HEK293 (cell line): ENCODE data around the gene CHPT1.
A peak's percentile ranks its signal among the peaks of the same experiment; 100 is the strongest.

Experiments used
- CTCF ChIA-PET: fragments of 350-600 bp; formaldehyde crosslinking; extraction: SDS; loops from one replicate; lab custom pipeline; 2021; ENCODE audit warnings: antibody characterized with exemption; lab: Yijun Ruan, JAX
- POLR2A ChIA-PET: fragments of 300-600 bp; formaldehyde crosslinking; extraction: SDS; loops from one replicate; lab custom pipeline; 2020; ENCODE audit warnings: antibody characterized with exemption, inconsistent platforms; lab: Yijun Ruan, JAX
- H3K27ac ChIP-seq: fragments of 200-500 bp; sonication (Bioruptor generic); 2 replicates; pipeline ENCODE4 v1.5.1; 2014; ENCODE audit warnings: low read depth, low read length, control low read depth, inconsistent platforms; ENCODE audit errors: extremely low read depth
- H3K36me3 ChIP-seq, 2 experiments: fragments of 200-500 bp in 1 of 2; sonication (Bioruptor generic) in 1 of 2; 1 replicate in 1 of 2; 2 replicates in 1 of 2; pipeline ENCODE4 v1.5.1; 2014 to 2017; ENCODE audit warnings: inconsistent platforms in 2 of 2, low read length in 2 of 2; ENCODE audit not compliant: control insufficient read depth in 2 of 2, insufficient read depth in 1 of 2
- H3K4me1 ChIP-seq: fragments of 200-500 bp; sonication (Bioruptor generic); 2 replicates; pipeline ENCODE4 v1.5.1; 2014; ENCODE audit warnings: mild to moderate bottlenecking, low read length, inconsistent platforms; ENCODE audit not compliant: control insufficient read depth, insufficient read depth
- H3K4me3 ChIP-seq: 2 replicates; pipeline ENCODE4 v1.5.1; 2011; ENCODE audit warnings: low read depth, mild to moderate bottlenecking, control low read depth, low read length, moderate library complexity
- H3K9me3 ChIP-seq: fragments of 200-500 bp; sonication (Bioruptor generic); 2 replicates; pipeline ENCODE4 v1.5.1; 2014; ENCODE audit warnings: low read depth, low read length, inconsistent platforms; ENCODE audit not compliant: control insufficient read depth, insufficient read depth
- BCL11B ChIP-seq: fragments of 450-650 bp; formaldehyde crosslinking; IDR thresholded peaks from 2 replicates; pipeline ENCODE4 v1.5.1; 2016; ENCODE audit warnings: low read depth, missing biosample characterization, missing genetic modification characterization
- EGR2 ChIP-seq: fragments of 450-650 bp; formaldehyde crosslinking; IDR thresholded peaks from 2 replicates; pipeline ENCODE4 v1.5.1; 2016; ENCODE audit warnings: low read depth, missing biosample characterization, missing genetic modification characterization
- IKZF3 ChIP-seq: fragments of 450-650 bp; IDR thresholded peaks from 2 replicates; pipeline ENCODE4 v1.5.0; 2018; ENCODE audit warnings: missing biosample characterization, mild to moderate bottlenecking, missing genetic modification characterization, moderate library complexity
- KLF1 ChIP-seq: fragments of 450-650 bp; formaldehyde crosslinking; IDR thresholded peaks from 2 replicates; pipeline ENCODE4 v1.5.1; 2016; ENCODE audit warnings: missing biosample characterization, missing genetic modification characterization
- KLF10 ChIP-seq: fragments of 450-650 bp; IDR thresholded peaks from 2 replicates; pipeline ENCODE4 v1.5.1; 2018; ENCODE audit warnings: missing biosample characterization, mild to moderate bottlenecking, missing genetic modification characterization
- KLF9 ChIP-seq: fragments of 450-650 bp; formaldehyde crosslinking; IDR thresholded peaks from 2 replicates; pipeline ENCODE4 v1.5.1; 2016; ENCODE audit warnings: missing biosample characterization, missing genetic modification characterization, low read depth
- SALL2 ChIP-seq: fragments of 450-650 bp; formaldehyde crosslinking; IDR thresholded peaks from 2 replicates; pipeline ENCODE4 v1.5.0; 2017; ENCODE audit warnings: missing biosample characterization, mild to moderate bottlenecking, missing genetic modification characterization, borderline replicate concordance
- ZBTB26 ChIP-seq: fragments of 450-650 bp; formaldehyde crosslinking; optimal IDR thresholded peaks from 2 replicates; pipeline ENCODE3; 2016; ENCODE audit warnings: missing biosample characterization, mild to moderate bottlenecking, missing genetic modification characterization
- ZNF311 ChIP-seq: fragments of 450-650 bp; formaldehyde crosslinking; IDR thresholded peaks from 2 replicates; pipeline ENCODE4 v1.5.1; 2017; ENCODE audit warnings: missing biosample characterization, missing genetic modification characterization, borderline replicate concordance
- ZNF335 ChIP-seq: fragments of 450-650 bp; formaldehyde crosslinking; conservative IDR thresholded peaks from 2 replicates; pipeline ENCODE4 v1.5.1; 2016; ENCODE audit warnings: missing biosample characterization, missing genetic modification characterization
- ZNF341 ChIP-seq: fragments of 450-650 bp; formaldehyde crosslinking; IDR thresholded peaks from 2 replicates; pipeline ENCODE4; 2016; ENCODE audit warnings: low read depth, missing biosample characterization, missing genetic modification characterization
- ZNF362 ChIP-seq: fragments of 450-650 bp; formaldehyde crosslinking; IDR thresholded peaks from 2 replicates; pipeline ENCODE4 v1.5.1; 2016; ENCODE audit warnings: missing biosample characterization, missing genetic modification characterization
- ZNF391 ChIP-seq: fragments of 450-650 bp; formaldehyde crosslinking; IDR thresholded peaks from 2 replicates; pipeline ENCODE4 v1.5.1; 2016; ENCODE audit warnings: low read depth, missing biosample characterization, missing genetic modification characterization, borderline replicate concordance
- ZNF426 ChIP-seq: fragments of 450-650 bp; formaldehyde crosslinking; IDR thresholded peaks from 2 replicates; pipeline ENCODE4 v1.5.1; 2017; ENCODE audit warnings: missing biosample characterization, missing genetic modification characterization, mild to moderate bottlenecking, inconsistent platforms, moderate library complexity
- ZNF501 ChIP-seq: fragments of 450-650 bp; formaldehyde crosslinking; IDR thresholded peaks from 2 replicates; pipeline ENCODE4 v1.5.1; 2016; ENCODE audit warnings: missing biosample characterization, missing genetic modification characterization
- ZNF513 ChIP-seq: fragments of 450-650 bp; IDR thresholded peaks from 2 replicates; pipeline ENCODE4 v1.5.1; 2018; ENCODE audit warnings: missing biosample characterization, missing genetic modification characterization
- ZNF514 ChIP-seq: fragments of 450-650 bp; formaldehyde crosslinking; IDR thresholded peaks from 2 replicates; pipeline ENCODE4 v1.5.1; 2016; ENCODE audit warnings: missing biosample characterization, missing genetic modification characterization
- ZNF558 ChIP-seq: fragments of 450-650 bp; formaldehyde crosslinking; IDR thresholded peaks from 2 replicates; pipeline ENCODE4 v1.5.1; 2016; ENCODE audit warnings: missing biosample characterization, missing genetic modification characterization
- ZNF585B ChIP-seq: fragments of 450-650 bp; formaldehyde crosslinking; IDR thresholded peaks from 2 replicates; pipeline ENCODE4 v1.5.1; 2016; ENCODE audit warnings: missing biosample characterization, missing genetic modification characterization
- ZNF707 ChIP-seq: fragments of 450-650 bp; formaldehyde crosslinking; IDR thresholded peaks from 2 replicates; pipeline ENCODE4 v1.5.1; 2016; ENCODE audit warnings: missing biosample characterization, missing genetic modification characterization
- TF ChIP-seq, protein P1 (sequence below): fragments of 450-650 bp; formaldehyde crosslinking; IDR thresholded peaks from 2 replicates; pipeline ENCODE4 v1.5.1; 2016; ENCODE audit warnings: missing biosample characterization, missing genetic modification characterization
- TF ChIP-seq, protein P2 (sequence below): fragments of 450-650 bp; formaldehyde crosslinking; IDR thresholded peaks from 2 replicates; pipeline ENCODE4 v1.5.1; 2016; ENCODE audit warnings: missing biosample characterization, missing genetic modification characterization

Gene CHPT1

GRCh38 chr12:101749657-101750056 is 52.2 kb downstream of the CHPT1 start (continued):
- no peak for TF ChIP-seq SALL2 (tag by site-specific recombination)
- no peak for TF ChIP-seq IKZF3 (tag by site-specific recombination)

DNA sequence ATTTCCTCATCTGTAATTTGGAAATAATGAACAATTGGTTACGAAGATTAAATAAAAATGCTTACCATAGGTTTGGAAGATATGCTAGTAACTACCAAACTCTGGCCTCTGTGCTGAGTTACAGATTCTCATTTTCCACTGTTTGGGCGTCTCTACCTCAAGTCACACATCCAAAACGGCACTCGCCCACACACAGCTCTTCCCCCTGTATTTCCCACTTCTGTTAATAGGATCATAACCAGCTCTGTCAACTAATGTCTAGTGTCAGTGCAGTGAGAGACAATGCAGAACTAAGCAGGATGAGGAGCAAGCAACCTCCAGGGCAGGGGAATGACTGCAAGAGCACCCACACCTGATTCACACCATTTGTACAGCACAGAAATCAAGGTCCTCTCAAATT is 52.7 kb downstream of the CHPT1 start:
- H3K9me3 ChIP-seq = no peaks in the 10 kb centered on the region
- CTCF ChIA-PET = interaction anchor here (0.7 kb wide), 1 partner anchor 232 kb away, joined by 3 read pairs; no protein-coding TSS in a partner anchor
- POLR2A ChIA-PET = no interaction called here
- H3K4me1 ChIP-seq = no peaks in the 10 kb centered on the region
- peaks cover 12 to 49% of the 10 kb centered on the region in 2 experiments for H3K36me3 ChIP-seq
- H3K4me3 ChIP-seq = no peak overlapping the region
- no peak for TF ChIP-seq ZNF585B (tag by site-specific recombination)
- TF ChIP-seq EGR2 (tag by site-specific recombination) = 0 out of 2 replicates have a peak, but pooled peaks have one; percentile 22
- TF ChIP-seq, all 188 proteins: peak for 1
- H3K27ac ChIP-seq = no peak overlapping the region

DNA sequence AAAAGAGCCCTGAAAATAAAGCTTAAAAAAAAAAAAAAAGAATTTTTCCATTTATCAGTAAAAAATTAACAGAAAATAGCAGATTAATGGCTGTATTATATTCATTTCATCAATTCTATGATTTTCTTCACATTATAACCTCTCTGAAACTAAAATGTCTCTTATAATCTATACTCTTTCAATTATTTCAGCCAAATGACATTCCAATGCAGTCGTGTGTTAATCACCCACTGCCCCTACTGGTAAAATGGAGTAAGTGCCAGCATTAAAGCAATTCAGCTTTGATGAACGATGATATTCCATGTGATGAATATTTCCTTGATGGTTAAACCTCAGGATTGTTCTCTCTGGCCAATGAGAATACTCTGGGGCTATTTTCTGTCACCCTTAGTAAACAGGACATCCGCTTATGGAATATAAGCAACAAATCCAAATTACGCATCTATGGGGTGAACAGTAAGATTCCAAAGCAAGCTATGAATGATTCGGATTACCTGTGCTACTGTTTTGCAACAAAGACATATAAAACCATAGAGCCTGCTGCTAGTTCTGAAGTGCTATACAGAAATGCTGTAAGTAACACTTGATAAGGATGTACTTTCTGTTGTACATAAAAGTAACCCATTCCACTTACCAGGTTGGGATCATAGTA is 62.1 kb downstream of the CHPT1 start:
- no peak overlapping the region for H3K4me3 ChIP-seq
- no peak overlapping the region for H3K27ac ChIP-seq
- H3K9me3 ChIP-seq = no peaks in the 10 kb centered on the region
- H3K4me1 ChIP-seq = no peaks in the 10 kb centered on the region
- POLR2A ChIA-PET = no interaction called here
- H3K36me3 ChIP-seq = peaks cover 4 to 27% of the 10 kb centered on the region in 2 experiments; a peak in 2 of 3 replicates
- TF ChIP-seq, protein P1, sequence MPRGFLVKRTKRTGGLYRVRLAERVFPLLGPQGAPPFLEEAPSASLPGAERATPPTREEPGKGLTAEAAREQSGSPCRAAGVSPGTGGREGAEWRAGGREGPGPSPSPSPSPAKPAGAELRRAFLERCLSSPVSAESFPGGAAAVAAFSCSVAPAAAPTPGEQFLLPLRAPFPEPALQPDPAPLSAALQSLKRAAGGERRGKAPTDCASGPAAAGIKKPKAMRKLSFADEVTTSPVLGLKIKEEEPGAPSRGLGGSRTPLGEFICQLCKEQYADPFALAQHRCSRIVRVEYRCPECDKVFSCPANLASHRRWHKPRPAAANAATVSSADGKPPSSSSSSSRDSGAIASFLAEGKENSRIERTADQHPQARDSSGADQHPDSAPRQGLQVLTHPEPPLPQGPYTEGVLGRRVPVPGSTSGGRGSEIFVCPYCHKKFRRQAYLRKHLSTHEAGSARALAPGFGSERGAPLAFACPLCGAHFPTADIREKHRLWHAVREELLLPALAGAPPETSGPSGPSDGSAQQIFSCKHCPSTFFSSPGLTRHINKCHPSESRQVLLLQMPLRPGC (tag by site-specific recombination) = peak; percentile 73
- TF ChIP-seq KLF10 (tag by site-specific recombination) (no peak), ZNF362 (tag by site-specific recombination) (0 out of 2 replicates have a peak, but pooled peaks have one; percentile 38)
- CTCF ChIA-PET = interaction anchor here (0.5 to 2.2 kb wide), 25 partner anchors 11 to 1917 kb away, joined by 3 to 7 read pairs (median 4); no protein-coding TSS in a partner anchor

GRCh38 chr12:101761350-101761749 is 63.9 kb downstream of the CHPT1 start:
- Histone ChIP-seq H3K4me3 (no peak overlapping the region), H3K4me1 (no peaks in the 10 kb centered on the region), H3K9me3 (no peaks in the 10 kb centered on the region), H3K36me3 (peaks cover 2 to 31% of the 10 kb centered on the region in 2 experiments; a peak in 2 of 3 replicates), H3K27ac (no peak overlapping the region)
- ChIA-PET POLR2A (no interaction called here), CTCF (interaction anchor here (0.5 to 2.7 kb wide), 5 partner anchors 12 to 970 kb away, joined by 3 to 12 read pairs (median 4); no protein-coding TSS in a partner anchor)
- TF ChIP-seq ZBTB26 (tag by site-specific recombination) = no peak
- no peak for TF ChIP-seq KLF9 (tag by site-specific recombination)
- no peak for TF ChIP-seq IKZF3 (tag by site-specific recombination)
- TF ChIP-seq ZNF391 (tag by site-specific recombination) = no peak
- no peak for TF ChIP-seq ZNF501 (tag by site-specific recombination)
- no peak for TF ChIP-seq BCL11B
- no peak for TF ChIP-seq ZNF558 (tag by site-specific recombination)
- TF ChIP-seq ZNF707 = no peak
- no peak for TF ChIP-seq ZNF514 (tag by site-specific recombination)
- TF ChIP-seq ZNF513 (tag by site-specific recombination) = no peak
- no peak for TF ChIP-seq KLF1 (tag by site-specific recombination)
- TF ChIP-seq ZNF335 (tag by site-specific recombination) = no peak
- TF ChIP-seq, protein P2, sequence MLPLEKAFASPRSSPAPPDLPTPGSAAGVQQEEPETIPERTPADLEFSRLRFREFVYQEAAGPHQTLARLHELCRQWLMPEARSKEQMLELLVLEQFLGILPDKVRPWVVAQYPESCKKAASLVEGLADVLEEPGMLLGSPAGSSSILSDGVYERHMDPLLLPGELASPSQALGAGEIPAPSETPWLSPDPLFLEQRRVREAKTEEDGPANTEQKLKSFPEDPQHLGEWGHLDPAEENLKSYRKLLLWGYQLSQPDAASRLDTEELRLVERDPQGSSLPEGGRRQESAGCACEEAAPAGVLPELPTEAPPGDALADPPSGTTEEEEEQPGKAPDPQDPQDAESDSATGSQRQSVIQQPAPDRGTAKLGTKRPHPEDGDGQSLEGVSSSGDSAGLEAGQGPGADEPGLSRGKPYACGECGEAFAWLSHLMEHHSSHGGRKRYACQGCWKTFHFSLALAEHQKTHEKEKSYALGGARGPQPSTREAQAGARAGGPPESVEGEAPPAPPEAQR (tag by site-specific recombination) = no peak
- no peak for TF ChIP-seq ZNF311 (tag by site-specific recombination)
- TF ChIP-seq ZNF426 (tag by site-specific recombination) = no peak
- no peak for TF ChIP-seq ZNF341 (tag by site-specific recombination)
